Measurements from ENCODE around the gene GLIS2.

The GLIS2 gene

DNA sequence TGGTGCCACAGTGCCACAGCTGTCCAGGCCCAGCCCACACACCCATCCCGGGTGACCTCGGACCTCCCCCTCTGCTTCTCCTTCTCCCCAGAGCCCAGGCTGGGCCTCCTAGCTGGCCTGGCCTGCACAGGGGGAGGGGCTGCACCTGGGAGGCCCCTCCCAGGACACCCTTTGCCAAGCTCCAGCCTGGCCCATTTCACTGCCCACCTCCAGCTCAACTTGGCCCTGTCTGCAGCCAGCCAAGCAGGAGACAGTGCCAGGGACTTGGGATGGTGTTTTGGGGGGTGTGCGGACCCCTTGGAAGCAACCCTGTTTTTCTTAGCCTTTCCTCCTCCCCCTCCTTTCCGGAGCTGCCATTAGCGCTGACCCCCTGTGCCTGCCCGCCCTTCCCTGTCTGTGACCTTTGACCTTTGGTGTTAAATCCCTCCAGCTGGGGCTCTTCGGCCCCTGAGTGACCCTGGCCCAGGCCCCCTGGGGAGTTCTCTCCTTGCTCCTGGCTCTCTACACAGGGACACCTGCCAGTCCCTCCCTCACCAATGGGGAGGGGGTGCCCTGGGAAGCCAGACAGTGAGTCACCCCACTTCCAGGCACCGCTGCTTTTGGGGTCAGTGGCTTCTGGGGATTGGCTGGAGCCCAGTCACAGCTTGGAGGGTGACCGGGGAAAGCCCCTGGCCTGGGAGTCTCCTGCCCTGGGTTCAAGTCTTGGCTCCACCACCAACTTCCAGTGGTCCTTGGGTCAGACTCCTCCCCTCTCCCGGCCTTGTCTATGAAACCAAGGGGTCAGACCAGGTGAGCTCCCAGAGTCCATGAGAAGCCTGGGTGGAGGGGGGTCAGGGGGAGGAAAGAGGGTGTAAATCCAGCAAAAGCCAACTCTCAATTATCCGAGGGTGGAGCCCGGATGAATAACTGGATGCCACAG, 1.9 kb downstream of the GLIS2 start:
- in situ Hi-C loops (cut with MboI; ENCODE audit: low pct_unique_long_range_greater_than_20kb, low sequenced_read_pairs) = no loop called here
- no peak for DNase-seq

DNA sequence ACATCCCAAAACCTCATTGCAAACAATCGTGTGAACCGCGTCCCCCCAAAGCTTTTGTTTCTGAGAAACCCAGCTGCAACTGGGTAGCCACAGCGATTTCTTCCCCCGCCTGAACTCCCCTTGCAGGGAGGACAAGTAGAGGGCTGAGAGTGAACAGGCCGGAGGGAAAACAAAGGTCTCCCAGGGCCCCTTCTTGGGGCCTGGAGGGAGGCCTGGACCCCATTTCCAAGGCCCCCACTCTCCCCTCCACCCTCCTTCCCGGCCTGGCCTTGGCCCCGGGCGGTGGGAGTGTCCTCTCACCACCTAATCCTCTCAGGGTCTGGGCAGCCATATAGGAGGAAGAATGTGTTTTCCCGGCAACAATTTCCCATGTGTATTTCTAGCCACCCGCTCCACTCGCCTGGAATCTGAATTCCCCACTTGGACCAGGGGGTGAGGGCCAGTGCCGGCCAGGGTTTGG, 2.6 kb downstream of the GLIS2 start:
- no peak for DNase-seq
- in situ Hi-C loops (cut with MboI; ENCODE audit: low pct_unique_long_range_greater_than_20kb, low sequenced_read_pairs) = no loop called here

DNA sequence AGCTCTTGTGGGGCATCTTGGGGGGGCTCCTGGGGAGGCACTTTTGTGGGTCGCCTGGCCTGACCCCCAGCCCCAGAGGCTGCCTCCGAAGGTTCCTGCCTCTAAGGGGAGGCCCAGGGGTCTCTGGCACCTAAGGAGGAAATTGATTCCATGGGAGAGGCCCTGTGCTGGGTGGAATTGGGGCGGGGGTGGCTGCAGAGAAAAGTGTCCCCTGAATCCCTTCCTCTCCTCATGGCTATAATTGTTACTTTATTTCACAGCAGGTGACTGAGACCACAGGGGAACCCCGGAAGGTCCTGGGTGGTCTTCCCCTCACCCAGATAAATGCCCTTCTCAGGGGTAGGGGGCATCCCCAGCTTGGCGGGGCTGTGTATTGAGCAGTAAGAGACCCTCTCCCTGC, 3.1 kb downstream of the GLIS2 start:
- DNase-seq = no peak
- in situ Hi-C loops (cut with MboI; ENCODE audit: low pct_unique_long_range_greater_than_20kb, low sequenced_read_pairs) = no loop called here

DNA sequence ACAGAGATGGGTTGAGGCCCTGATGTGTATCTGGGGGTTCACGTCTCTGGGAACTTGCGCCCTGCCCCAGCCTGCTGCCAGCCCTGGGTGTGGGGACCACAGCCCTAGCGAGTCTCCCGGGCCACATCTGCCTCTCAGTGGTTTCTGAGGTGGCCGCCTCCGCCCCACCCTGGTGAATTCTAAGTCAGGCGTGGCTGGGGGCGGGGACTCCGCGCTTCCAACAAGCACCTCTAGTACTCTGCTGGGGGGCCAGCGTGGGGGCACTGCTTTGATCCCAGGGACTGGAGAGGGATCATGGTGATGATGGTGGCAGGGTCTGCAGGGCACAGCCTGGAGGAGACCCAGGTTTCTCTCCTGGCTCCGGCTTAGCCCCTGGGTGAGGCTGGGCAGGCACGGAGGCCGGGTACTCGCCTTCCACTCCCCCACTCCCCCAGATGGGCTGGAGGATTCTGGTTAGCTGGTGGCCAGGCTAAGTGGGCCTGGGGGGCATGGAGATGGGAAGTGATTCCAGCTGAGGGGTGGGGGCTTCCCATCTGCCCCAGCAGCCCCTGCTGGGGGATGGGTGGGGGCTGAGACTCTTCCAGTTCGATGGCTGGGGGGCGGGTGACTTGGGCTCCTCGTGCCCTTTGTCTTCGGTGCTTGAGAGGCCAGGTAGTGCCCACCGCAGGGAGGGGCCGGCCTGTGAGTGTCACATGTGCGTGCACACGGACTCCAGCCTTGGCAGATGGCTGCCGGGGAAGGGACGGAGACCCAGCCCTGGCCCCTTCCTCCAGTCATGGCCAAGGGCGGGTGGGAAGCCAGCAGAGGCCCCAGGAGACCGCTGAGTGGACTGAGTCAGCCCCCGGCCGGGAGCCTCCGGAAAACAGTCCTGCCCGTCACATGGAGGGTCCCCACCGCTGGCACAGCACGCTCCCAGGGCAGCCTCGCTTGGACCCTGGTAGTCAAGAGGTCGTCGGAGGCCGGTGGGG, 3.9 kb downstream of the GLIS2 start:
- in situ Hi-C loops (cut with MboI; ENCODE audit: low pct_unique_long_range_greater_than_20kb, low sequenced_read_pairs) = no loop called here
- no peak for DNase-seq

DNA sequence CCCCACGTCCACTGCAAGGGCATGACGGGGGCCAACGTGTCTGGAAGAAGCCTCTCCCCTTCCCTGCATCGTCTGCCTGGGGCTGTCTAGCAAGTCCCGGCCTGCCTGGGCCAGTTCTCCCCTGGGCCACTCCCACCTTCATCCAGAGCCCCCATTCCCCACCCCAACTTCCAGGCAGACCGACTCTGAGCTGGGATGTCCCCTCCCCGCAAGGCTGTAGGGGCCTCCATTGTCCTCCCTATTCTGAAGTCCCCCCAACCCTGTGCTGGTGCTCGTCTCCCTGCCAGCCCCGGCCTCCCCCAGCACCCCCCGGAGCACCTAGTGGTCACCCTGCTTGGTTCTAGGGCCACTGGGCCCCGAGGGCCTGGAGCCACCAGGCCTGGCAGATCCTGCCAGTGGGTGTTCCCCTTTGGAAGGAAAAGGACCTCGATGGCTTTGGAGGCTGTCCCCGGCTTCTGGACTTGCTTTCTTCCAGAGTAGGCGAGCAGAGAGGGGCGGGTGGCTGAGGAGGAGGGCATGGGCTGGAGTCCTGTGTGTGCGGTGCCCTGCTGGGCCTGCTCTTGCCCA, 4.8 kb downstream of the GLIS2 start:
- in situ Hi-C loops (cut with MboI; ENCODE audit: low pct_unique_long_range_greater_than_20kb, low sequenced_read_pairs) = no loop called here
- DNase-seq = no peak

DNA sequence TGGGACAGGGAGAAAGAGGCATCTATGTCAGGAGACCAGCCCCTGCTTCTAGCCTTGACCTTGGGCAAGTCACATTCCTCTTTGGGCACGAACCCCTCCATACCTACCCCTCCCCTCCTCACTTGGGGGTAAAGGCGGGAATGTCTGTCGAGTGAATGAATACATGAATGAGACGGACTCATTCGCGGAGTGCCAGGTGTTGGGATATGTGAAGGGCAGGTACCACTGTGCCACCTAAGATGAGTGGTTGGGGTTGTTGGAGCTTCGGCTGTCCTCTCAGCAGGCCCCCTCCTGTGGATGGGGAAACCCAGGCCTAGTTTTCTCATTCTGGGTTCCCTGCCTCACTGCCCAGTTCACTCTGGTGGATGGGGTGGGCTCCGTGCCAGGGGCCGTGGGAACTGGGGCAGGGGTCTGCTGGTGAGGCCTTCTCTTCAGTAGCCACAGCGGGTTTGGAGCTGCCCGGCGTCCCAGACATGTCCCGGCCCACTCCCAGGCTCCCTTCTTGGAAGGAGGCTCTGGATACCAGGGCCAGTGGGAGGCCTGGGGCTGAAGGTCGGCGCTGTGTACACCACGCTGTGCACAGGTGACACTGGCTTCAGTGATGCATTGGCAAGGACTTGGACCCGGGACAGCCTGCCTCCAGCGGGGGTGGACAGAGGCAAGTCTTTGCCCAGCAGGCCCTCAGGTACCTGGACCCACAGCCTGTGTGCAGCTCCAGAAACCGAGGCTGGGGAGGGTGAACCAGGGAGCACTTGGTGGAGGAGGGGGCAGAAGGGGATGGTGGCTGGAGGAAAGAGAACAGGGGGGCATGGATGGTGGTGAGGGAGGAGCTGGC, 5.6 kb downstream of the GLIS2 start:
- in situ Hi-C loops (cut with MboI; ENCODE audit: low pct_unique_long_range_greater_than_20kb, low sequenced_read_pairs) = no loop called here

DNA sequence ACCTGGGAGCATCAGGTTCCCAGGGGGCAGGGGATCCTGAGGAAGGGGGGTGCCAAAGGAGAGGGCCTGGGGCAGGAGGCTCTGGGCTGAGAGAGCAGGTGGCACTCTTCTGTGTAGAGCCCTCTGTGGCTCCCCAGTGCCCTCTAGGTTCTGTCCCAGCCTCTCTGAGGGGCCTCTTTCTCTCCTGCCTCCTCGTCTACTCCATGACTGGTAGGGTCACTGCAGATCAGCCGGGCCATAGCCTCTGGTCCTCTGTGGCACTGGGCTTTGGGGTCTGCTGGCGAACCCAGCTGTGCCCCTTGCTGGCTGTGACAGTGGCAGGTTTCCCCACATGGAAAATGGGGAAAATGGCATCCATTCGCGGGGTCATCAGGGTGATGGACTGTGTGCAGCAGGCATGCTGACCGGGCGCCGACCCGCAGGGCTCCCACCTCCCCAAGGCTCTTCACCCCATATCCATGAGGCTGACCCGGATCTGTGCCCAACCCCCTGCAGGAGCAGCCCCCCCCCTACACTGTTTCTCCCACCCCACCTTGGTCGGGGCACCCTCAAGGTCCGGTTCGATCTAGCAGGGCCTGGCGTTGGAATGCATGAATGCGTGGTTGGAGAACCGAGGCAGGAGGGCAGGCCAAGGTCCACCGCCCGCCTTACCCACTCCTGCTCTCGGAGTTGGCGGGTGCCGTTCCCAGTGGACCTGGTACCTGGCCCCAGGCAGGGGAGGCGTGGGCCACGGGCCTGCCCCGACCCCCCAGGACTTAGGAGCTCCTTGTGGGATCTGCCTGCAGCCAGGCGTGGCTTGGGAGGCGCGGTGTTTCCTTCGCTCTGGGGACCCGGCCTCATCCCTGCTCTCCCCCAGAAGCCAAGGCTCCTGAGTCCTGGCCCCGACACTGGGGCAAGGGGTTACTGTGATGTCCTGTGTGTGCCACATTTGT, 6.5 kb downstream of the GLIS2 start:
- in situ Hi-C loops (cut with MboI; ENCODE audit: low pct_unique_long_range_greater_than_20kb, low sequenced_read_pairs) = no loop called here
- no peak for DNase-seq

More for the DNA sequence above, 5.6 kb downstream of the GLIS2 start:
- DNase-seq = no peak

DNA sequence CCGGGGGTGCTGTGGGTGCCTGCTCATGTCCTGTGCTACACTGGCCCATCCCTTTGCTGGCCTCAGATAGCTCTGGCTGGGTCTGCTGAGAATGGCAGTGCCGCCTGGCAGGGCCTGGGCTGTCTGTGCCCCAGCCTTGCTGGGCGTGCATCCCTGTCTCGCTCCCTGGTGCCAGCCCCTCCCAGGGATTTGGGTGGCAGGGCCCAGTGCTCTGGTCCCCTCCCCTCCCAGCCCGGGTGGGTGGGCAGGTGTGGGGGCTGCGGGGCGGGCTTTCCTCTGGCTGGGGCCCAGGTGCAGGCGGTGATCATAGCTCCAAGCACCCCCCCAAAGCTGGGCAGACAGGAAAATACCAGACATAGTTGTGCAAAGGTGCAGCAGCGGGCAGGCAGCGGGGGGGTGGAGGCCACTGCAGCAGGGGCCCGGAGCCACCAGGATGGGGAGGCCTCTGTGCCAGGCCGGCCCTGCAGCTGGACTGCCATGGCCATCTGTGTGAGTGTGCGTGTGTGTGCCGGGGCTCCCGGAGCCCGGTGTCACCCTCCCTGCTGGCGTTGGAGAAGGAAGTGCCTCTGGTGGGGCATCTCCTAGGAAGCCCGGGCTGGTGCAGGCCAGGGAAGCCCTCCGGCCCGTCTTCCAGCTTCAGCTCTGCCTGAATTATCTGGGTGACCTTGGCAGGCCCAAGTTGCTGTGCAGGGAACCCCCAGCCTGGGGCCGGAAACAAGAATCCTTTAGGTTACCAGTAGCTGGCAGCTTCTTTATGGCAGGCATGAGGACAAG, 7.4 kb downstream of the GLIS2 start:
- in situ Hi-C loops (cut with MboI; ENCODE audit: low pct_unique_long_range_greater_than_20kb, low sequenced_read_pairs) = no loop called here
- no peak for DNase-seq

DNA sequence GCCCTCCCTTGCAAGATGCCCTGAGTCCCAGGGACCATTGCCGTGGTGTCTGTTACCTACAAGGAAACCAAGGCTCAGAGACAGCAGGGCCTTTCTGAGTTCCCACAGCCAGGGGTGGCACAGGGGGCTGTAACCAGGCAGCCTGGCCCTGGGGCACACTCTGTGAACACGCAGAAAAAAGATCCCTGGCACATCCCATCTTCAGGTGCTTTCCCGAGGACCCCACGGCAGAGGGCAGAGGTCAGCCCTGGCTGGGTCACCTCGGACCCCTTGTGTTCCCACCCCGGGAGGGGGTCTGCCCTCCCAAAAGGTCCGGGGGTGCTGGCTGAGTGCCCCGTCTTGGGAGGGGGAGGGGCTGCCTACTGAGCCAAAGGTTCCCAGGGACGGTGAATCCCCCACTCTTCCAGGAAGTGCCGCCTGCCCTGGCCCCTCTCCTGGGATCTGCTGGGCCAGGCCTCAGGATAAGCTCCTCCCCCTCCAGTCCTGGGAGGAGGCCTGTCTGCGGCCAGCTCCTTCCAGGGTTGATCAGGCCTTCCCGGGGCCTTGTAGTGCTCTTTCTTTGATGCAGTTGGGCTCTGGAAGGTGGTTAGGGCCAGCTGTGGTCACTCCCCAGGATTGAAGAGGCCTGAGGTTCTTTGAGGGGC, 8.1 kb downstream of the GLIS2 start:
- DNase-seq = no peak
- in situ Hi-C loops (cut with MboI; ENCODE audit: low pct_unique_long_range_greater_than_20kb, low sequenced_read_pairs) = no loop called here

DNA sequence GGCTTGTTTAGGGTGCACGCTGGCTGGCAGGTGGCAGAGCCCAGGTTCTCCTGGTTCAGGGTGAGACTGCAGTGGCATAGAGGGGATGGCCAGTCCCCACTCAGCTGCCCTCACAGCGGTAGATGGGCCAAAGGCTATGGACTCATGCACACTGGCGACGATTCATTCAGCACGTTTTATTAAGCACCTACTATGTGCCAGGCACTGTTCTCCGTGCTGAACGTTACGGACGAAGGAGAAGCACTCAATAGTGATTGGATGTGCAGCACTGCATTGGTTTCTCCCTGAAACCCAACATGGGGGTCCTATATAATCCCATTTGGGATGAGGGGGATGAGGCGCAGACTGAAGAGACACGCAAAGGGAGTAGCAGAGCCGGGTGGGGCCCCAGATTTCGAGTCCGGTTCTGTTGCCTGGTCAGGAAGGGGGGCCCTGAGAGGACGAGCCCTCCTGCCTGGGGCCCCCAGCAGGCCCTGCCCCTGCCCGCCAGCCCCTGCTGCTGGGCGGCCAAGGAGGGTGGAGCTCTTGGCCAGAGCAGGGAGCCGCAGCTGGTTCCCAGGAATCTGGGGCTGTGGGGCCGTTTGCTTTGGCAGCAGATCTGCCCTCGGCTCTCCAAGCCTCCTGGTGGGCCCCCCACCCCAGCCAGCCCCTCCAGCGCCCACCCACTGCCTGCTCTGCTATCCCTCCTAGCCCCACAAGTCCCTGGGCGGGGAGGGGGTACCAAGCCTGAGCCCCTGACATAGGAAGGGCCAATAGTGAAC, 8.8 kb downstream of the GLIS2 start:
- DNase-seq = no peak
- in situ Hi-C loops (cut with MboI; ENCODE audit: low pct_unique_long_range_greater_than_20kb, low sequenced_read_pairs) = no loop called here

DNA sequence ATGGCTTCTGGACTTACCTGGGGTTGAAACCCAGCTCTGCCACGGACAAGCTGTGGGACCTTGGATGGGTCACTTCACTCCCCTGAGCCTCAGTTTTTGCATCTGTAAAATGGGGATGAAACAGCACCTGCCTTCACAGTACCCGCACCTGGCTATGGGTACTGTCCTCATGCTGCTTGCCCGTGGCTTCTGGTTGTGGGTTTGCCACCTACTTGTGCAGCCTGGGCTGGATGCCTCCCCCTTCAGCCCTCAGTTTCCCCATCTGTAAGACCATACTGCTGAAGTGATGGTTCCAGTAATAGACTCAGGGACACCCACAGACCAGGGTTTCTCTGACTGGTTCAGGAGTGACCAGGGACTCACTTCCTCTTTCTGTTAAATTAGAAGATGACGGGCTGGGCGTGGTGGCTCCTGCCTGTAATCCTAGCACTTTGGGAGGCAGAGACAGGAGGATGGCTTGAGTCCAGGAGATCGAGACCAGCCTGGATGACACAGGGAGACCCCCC, 9.4 kb downstream of the GLIS2 start:
- peak; percentile 56 for DNase-seq
- in situ Hi-C loops (cut with MboI; ENCODE audit: low pct_unique_long_range_greater_than_20kb, low sequenced_read_pairs) = no loop called here

DNA sequence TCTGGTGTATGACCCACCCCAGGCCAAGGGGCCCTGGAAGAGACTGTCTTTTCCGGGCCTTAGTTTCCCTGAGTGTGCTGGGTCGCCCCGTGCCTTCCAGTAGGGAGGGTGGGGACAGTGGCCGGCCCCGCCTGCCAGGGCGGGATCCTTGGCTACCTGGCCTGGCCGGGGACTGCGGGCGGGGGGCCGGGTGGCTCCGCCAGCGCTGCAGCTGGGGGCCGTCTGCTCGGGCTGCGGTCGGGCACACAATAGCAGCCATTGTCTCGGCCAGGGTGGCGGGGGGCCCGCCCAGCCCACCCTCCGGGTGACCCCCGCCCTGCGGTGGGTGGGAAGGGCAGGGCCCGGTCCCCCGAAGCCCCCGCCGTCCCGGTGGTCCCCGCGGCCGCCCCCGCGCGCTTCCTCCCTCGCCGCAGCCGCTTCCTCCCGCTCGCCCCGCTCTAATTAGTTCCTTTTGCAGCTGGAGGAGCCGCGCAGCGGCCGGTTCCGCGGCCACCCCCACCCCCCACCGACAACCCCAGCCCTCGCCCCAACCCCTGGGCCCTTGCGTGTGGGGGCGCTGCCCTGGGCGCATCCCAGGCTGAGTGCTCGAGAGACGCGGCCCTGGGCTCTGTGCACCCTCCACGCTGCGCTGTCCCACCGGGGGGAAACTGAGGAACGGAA, 11.6 kb downstream of the GLIS2 start:
- in situ Hi-C loops (cut with MboI; ENCODE audit: low pct_unique_long_range_greater_than_20kb, low sequenced_read_pairs) = no loop called here
- no peak for DNase-seq

DNA sequence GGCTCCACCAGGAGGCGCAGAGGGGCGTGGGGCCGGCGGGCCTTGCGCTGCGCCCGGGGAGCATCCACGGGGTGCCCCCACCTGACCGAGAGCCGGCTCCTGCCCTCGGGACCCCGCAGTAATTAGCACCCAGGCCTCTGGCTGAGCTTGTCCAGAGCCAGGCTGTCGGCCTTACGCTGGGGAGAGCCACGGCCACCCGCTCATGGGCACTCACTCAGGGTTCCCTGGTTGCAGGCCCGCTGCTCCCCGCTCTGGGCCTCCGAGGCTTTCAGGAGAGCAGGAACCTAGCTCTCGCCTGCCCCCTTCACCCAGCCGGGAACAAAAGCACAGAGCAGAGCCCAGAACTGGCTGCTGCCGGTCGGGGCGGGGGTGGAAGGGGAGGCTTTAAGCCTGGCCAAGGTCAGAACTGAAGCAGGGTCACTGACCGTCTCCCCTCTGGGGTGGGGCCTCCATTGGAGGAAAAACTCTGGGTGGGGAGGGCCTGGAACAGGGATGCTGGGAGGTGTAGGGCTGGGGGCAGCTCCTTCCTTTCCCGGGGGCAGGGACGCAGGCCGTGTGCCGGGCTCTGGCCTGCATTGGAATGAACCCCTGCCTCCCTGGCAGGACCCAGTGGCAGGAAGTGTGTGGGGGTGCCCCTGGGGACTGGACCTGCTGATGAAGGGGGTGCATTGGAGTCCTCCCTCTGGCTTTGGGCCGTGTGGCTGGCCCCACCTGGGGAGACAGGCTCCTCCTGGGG, 12.3 kb downstream of the GLIS2 start:
- in situ Hi-C loops (cut with MboI; ENCODE audit: low pct_unique_long_range_greater_than_20kb, low sequenced_read_pairs) = no loop called here
- peak; percentile 74 for DNase-seq

Measured in KBM-7 (cell line).